Kidney glomerular epithelial cell (primary cell): ENCODE data around the gene FCHO1.

Experiments used
- DNase-seq: peaks from one replicate; lab custom pipeline; 2025; lab: John Stamatoyannopoulos, UW

The FCHO1 gene

DNA sequence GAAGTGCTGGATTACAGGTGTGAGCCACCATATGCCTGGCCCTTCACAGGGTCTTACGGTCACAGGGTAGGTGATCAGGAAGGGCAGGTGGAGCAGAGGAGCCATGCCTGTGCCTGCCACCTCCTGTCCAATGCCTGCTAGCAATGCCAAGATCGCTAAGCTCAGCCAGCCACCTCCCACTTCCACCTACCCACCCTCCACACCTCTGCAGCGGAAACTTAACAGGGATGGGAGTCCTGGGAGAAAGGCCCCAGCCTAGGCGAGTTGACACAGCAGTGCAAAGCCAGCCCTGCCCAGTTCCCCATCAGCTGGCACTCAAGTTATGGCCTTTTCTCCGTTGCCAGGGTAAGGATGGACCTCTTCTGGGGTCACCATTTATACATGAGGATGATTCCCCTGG lies 15.9 kb upstream of the FCHO1 start:
- DNase-seq = no peak

DNA sequence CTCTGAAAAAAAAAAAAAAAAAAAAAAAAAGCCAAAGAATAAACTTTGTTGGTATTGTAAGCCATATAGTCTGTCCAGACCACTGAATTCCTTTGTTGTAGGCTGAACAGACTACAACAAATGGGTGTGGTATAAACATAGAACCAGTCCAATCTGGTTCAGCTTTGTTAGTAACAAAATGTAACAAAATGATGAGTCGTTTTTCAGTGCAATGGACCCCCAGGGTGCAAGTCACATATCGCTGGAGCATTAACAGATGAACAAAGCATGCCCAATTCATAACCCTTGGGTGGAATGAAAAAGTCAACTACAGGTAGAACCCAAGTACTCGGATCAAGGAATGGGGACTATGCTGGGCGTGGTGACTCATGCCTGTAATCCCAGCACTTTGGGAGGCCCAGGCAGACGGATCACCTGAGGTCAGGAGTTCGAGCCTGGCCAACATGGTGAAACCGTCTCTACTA lies 13.6 kb upstream of the FCHO1 start:
- DNase-seq = peak; percentile 21

DNA sequence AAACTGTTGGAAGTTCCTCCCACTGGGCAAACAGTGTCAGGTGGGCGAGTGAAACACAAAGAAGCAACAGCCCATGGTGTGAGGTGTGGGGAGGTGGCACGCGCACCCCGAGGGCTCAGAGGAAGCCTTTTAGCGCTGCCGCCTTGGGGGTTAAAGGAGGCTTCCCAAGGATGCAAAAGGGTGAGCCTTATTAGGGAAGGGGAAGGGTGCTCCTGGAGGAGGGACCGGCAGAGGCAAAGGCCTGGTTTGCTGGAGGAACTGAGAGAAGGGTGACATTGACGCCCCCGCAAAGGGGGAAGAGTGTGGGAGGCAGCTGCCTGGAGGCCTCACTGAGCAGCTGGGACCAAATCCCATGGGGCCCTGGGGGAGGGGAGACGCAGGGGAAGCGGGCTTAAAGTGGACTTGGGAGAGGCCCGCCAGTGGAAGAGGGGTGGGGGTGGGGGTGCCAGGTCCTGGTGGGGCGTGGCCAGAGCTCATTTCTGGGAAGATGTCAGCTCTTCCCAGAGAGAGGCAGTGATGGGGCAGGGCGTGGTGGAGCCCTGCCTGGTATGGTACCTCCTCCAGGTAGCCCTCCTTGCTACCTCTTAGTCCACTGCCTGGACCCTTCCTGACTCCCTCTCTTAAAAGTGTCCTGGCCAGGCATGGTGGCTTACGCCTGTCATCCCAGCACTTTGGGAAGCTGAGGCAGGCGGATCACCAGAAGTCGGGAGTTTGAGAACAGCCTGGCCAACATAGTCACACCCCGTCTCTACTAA lies 12.0 kb upstream of the FCHO1 start:
- DNase-seq = no peak

DNA sequence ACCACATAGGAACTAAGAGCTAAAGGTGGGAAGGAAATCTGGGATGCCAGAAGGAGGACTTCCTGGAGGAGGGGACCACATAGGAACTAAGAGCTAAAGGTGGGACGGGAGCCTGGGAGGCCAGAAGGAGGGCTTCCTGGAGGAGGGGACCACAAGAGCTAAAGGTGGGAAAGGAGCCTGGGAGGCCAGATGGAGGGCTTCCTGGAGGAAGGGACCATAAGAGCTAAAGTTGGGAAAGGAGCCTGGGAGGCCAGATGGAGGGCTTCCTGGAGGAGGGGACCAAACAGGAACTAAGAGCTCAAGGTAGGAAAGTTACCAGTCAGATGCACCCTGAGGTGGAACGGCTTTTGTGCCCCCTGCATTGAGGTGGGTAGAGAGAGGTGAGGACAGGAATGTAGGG lies 9.8 kb upstream of the FCHO1 start:
- DNase-seq = no peak

DNA sequence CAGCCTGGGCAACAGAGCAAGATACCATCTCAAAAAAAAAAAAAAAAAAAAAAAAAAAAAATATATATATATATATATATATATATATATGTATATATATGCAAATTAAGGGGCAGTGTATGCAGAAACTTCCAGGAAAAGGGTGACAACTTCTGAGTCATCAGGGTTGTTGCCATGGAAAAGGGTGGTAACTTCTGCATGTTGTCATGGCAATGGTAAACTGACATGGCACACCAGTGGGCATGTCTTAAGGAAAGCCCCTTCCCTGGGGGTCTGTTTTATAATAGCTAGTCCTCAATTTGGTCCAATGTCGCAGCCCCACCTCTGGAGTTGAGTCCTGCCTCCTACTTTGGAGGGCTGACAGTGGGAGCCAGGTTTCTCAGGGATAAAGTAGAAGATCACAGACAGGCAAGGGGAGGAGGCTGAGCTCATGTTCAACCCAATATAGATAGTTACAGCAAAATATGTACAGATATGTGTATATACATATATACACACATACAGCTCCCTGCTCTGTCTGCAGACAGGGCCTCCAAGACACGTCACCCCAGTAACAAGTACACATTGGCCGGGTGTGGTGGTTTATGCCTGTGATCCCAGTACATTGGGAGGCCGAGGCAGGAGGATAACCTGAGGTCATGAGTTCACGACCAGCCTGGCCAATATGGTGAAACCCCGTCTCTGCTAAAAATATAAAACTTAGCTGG lies 7.2 kb upstream of the FCHO1 start:
- DNase-seq = no peak

DNA sequence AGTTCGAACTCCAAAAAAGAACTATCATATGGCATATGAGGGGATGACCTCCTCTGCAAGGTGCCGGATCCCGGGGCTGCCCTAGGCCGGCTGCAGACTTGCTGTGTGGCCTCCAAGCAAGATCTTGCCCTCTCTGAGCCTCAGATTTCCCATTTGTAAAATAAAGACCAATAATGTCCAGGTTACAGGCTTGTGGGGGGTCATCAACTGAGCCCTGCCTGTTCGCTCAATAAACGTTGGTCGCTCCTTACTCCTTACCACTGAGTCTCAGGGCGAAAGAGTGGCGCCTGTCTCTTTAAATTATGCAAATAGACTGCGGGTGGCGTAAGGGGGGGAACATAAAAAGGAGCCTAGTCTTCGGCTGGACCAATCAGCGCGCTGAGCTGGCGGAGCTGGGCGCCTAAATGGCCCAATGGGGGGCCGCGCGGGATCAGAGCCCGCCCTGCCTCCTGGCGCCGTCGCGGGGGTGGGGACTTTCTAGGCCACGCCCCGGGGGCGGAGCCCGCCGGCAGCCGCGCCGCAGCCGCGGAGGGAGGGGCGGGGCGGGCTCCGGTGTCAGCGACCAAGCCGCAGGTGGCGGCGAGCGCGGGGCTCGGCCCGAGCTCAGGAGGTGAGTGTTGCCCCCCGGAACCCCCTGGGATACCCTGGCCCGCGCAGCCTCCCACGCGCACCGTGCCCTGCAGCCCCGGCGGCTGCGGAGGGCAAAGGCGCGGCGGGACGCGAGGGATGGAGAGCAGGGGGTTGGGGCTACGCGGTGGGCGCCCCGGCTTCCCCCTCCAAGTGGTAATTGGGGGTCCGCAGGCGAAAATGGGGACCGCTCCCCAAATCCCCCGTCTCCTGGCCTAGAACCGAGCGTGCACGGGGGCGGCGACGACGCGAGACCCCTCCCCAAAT lies 3.8 kb upstream of the FCHO1 start:
- DNase-seq = peak; percentile 88

DNA sequence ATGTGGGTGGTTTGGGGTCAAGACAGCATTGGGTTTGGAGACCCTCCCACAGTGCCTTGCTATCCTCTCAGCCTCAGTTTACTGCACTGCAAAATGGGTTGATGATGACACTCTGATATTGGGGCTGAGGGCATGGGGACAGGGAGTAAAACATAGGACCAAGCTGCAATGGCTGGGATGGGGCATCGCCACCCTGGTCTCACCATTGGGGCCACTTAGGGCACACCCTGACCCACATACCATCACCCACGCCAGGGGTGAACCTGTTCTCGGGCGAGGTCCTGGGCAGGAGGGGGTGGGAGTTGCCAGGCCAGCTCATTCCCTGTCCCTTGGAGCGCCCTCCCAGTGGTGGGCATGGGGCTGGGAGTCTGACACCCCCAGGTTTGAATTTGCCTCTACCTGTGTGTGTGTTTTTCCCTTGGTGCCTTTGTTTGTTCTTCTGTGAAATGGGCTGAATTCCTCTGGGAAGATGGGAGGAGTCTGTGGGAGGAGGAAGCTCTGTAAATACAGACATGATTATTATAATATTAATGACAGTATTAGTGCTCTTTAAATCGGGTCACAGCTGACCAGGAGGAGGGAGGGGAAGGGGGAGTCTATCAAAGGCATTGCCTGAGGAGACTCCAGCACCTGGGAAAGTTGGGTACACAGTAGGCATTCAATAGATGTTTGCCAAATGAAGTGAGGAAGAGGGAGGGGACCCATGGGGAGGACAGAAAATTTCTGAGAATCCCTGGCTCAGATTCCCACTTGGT lies 2.2 kb upstream of the FCHO1 start:
- no peak for DNase-seq

DNA sequence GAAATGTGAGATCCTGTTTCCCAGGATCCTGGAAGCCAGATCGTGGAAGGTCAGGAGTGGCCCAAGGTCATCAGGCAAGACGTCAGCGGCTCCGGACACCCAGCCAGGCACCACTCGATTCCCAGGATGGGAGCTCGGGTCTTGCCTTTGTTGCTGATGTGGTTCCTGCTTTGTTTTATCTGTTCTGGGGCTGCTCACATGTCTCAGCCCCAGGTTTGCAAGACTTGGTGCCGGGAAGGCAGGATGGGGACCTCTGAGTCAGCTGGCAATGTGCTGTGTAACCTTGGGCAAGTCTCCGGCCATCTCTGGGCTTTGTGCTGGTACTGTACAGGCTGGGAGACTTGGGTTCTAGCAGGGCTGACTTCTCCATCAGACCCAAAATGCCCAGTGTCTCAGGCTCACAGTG lies 1.4 kb upstream of the FCHO1 start:
- DNase-seq = no peak

DNA sequence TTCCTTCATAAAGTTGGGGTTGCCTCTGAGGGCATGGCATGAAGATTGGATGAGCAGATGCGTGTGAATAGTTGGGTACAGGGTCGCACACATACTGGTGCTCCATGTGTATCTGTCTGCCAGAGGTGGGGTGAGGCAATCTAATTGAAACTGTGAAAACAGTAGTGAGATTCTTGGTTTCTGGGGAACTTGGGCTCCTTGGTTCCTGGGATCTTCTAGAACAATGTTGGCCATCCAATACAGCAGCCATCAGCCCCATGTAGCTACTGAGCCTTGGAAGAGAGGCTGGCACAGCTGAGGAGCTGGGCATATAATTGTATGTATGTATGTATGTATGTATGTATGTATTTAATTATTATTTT lies 616 bp downstream of the FCHO1 start:
- DNase-seq = no peak

DNA sequence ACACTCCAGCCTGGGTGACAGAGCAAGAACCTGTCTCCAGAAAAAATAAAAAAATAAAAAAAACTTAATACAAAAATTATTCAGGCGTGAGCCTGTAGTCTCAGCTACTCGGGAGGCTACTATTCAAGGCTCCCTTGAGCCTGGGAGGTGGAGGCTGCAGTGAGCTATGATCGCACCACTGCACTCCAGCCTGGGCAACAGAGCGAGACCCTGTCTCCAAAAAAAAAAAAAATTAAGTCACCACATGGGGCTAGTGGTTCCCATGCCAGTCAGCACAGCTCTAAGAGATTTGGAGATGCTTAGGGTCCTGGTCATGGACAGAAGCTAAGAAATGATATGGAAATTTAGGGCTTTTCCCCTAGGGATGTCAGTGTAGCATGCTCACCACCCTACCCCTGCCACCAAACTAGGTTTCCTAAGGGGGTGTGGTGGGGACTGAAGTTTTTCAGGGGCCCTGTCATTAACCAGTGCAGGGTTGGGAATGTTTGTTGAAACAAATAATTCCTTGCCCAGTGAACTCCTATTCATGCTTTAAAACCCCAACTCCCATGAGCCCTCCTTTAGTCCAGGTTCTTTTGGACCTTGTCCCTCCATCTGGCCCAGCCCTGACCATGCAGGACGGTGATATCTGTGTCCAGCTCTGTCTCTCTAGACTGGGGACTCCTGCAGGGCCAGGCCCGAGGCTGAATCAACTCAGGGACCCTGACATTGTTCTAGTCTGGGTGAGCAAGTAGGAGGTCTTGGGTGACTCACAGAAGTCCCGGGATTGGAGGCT lies 1.8 kb downstream of the FCHO1 start:
- DNase-seq = no peak

DNA sequence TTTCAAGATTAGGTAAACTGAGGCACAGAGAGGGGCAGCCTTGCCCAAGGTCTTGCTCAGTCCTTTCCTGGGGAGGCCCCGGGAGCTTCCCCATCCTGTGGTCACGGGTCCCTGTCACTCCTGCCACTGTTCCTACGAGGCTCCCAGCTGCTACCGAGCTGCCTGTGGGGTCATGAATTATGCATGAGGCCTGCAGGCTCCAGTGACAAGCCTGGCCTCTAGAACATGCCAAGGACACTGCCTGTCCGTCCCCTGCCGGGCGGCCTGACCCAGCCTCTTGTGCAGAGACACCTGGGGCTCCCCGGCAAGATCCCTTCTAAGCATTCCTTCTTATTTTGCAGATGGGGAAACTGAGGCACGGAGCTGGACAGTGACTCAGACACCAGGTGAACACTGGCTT lies 2.7 kb downstream of the FCHO1 start:
- no peak for DNase-seq

DNA sequence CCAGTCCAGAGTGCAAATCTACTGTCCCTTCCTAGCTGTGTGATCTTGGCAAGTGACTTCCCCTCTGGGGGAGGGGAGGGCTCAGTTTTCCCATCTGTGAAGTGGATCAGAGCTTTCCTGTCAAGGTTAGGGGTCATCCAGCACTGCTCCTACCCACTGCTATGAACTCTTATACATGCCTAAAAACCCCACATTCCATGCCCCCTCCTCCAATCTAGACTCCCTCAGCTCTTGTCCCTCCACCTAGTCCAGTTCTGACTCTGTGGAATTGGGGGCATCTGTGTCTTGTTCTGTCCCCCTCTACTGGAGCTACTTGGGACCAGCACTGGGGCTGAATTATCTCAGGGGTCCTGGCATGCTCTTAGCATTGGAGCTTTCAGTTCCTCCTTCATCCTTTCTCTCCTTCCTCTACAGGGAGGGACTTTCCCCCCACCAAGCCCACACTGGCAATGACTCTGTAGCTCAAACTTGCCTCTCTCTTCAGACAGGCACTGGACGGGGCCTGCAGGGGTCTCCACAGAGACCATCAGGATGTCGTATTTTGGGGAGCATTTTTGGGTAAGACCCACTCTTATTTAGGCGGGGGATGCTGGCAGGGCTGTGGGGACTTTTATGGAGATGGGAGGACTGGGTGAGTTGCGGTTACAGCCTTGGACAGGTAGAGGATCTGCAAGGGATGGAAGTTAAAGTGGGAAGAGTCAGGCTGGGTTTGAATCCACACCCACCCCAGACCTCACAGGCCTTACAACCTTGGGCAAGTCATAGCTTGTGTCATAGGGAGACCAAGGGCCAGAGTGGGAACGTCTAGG lies 3.6 kb downstream of the FCHO1 start:
- DNase-seq = no peak

DNA sequence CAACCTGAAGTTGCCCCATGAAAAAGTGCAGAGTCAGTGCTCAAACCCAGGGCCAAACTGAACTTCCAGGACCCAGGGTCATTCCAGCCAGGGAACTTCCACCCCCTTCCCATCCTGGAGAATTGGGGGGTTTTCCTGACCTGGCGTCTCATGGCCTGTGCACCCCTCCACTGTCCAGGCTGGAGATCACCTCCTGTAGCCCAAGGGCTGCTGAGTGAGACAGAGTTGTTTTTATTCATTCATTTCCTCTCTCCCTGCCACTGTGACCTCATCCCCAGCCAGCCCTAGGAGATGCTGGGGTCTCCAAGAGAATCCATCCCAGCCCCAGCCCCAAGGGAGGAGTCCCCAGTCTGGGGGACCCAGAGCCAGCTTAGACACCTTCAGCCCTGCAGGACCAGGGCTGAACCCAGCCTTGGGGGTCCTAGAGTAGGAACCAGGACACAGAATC lies 4.2 kb downstream of the FCHO1 start:
- DNase-seq = no peak

DNA sequence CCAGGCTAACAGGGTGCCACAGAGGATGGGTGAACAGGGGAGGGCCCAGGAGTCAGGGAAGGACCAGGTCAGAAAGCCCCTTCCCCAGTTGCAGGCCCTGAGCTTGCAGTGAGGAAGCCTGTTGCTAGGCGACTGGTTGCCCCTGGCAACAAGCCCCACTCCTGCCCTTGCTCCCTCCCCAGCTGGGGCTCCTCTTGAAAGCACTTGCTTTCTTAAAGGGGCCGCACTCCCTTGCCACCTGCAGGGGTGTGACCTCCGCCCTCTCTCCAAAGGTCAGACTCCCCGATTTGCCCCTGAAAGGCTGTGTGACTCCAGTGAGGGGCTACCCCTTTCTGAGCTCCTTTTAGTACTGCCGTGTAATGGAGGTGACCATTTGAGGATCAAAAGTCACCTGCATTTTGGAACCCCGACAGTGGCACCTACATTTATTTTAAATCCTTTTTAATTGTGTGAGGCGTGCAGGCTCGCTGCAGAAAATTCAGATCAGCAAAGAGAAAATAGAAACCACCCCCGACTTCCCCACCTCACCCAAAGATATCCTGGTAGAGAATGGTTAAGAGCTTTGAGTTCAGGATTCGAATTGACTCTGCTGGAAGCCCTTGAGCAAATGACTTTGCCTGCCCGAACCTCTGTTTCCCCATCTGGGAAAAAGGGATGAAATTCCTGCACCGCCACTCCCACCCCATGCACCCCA lies 4.8 kb downstream of the FCHO1 start:
- no peak for DNase-seq

DNA sequence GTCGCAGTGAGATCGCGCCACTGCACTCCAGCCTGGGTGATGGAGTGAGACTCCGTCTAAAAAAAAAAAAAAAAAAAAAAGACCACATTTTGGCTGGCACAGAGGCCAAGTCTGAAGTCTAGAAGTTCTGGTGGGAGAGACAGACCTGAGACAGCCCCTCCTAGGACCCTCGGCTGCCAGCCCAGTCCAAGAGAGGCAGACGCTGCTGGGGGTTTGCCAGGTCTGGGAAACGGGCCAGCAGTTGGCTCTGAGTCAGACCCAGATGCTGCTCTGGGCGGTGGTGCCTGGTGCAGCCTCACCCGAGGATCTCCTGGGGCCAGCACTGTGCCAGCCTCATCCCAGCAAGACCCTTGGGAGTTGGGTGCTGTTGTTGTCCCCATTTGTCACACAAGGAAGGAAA lies 5.8 kb downstream of the FCHO1 start:
- DNase-seq = no peak

DNA sequence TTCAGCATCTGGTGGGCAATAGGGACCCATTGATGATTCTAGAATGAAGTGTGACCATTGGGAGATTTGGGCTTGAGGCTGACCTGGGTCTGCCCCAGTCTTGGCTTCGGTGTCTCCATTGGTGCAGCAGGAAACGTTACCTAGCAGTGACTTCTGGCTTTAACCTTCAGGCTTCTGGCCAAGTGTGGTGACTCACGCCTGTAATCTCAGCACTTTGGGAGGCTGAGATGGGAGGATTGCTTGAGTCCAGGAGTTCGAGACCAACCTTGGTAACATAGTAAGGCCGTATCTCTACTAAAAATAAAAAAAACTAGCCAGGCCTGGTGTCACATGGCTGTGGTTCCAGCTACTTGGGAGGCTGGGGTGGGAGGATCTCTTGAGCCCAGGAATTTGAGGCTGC lies 7.2 kb downstream of the FCHO1 start:
- DNase-seq = no peak

DNA sequence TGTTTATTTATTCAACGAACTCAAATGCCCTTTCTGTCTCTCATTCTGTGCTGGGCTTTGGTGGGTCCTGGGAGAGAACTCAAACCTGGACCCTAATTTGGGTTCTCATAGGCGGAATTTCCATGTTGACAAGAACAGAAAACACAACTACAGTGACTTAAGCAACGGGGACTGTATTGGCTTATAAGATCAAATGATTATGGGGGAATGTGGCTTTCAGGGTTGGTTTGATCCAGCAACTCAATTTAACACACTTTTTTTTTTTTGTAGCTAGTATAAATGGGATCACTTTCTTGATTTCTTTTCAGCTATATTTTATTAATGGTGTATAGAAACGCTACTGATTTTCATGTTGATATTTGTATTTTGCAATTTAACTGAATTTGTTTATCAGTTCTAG lies 9.9 kb downstream of the FCHO1 start:
- no peak for DNase-seq

DNA sequence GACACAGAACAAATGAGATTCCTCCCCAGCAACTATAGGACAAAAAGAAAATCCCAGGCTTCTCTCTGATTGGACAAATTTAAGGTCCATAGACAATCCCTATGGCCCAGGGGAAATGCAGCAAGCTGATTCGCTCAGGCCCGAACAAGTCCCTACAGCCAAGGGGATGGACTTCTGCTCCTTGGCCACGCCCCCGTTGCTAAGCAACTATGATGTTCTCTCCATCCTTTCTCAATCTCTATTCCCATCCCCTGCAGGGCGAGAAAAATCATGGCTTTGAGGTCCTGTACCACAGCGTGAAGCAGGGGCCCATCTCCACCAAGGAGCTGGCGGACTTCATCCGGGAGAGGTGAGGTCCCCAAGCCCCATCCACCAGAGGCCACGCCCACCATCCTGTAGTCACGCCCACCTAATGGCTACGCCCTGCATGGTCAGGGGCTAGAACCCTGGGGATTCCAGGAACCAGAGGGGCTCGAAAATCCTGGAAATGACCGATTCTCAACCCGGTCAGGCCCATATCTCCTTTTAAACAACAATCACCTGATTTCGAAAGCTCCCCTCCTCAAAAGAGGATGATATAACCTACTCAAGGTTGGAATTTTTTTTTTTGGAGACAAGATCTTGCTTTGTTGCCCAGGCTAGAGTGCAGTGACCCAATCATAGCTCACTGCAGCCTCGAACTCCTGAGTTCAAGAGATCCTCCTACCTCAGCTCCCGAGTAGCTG lies 11.4 kb downstream of the FCHO1 start:
- no peak for DNase-seq

DNA sequence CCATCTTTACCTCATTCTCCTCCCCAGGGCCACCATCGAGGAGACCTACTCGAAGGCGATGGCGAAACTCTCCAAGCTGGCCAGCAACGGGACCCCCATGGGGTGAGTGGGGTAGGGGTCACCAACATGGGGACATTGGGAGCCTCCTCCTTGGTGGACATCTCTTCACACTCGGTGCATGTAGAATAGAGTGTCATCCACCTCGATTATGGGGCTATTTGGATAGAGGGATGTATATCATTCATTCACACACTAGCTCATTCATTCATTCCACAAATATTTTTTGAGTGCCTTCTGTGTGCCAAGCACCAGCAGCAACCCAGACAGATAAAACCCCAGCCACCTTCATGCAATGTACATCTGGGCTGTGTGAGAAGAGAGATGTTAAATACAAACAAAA lies 13.1 kb downstream of the FCHO1 start:
- no peak for DNase-seq
